Thyroid gland (tissue), 4 donors: ENCODE results near the gene ERAL1. TPM values are rescaled to one million over a fixed set of nuclear protein-coding genes. Genes with fewer than 3 reads are reported as not detected.

ENCODE experiments used
- DNase-seq, 2 donors: peaks; one replicate each; pipeline ENCODE4 v3.0.0-alpha.2; 2019
- H3K27ac ChIP-seq, 3 donors: fragments of 200-600 bp; sonication (generic); 1 replicate in 2 of 3; 2 replicates in 1 of 3; pipeline ENCODE4 v1.5.1; 2016 to 2019; ENCODE audit warnings: mild to moderate bottlenecking in 1 of 3, moderate library complexity in 1 of 3
- H3K27me3 ChIP-seq: fragments of 200-600 bp; sonication (generic); one replicate; pipeline ENCODE4 v1.5.1; 2019
- H3K36me3 ChIP-seq, 2 donors: fragments of 200-600 bp; sonication (generic); one replicate each; pipeline ENCODE4 v1.5.1; 2016 to 2019
- H3K4me1 ChIP-seq, 2 donors: fragments of 200-600 bp; sonication (generic); one replicate each; pipeline ENCODE4 v1.5.1; 2017 to 2019
- H3K4me3 ChIP-seq, 3 donors: fragments of 200-600 bp; sonication (generic); replicated peaks in 1 of 3; 1 replicate in 2 of 3; 2 replicates in 1 of 3; pipeline ENCODE4 v1.5.1; 2016; ENCODE audit warnings: mild to moderate bottlenecking in 1 of 3
- H3K9me3 ChIP-seq: fragments of 200-600 bp; sonication (generic); one replicate; pipeline ENCODE4 v1.5.1; 2017
- CTCF ChIP-seq, 6 experiments: fragments of 200-600 bp in 3 of 6; fragments of 450-650 bp in 3 of 6; sonication (generic) in 3 of 6; IDR thresholded peaks; one replicate each; pipeline ENCODE4 v1.5.1; 2016 to 2019; ENCODE audit warnings: antibody characterized with exemption in 6 of 6, mild to moderate bottlenecking in 2 of 6, inconsistent platforms in 1 of 6, moderate library complexity in 1 of 6
- POLR2A ChIP-seq, 2 donors: fragments of 450-650 bp; IDR thresholded peaks; one replicate each; pipeline ENCODE4 v1.6.1; 2017; ENCODE audit warnings: antibody characterized with exemption in 2 of 2, mild to moderate bottlenecking in 2 of 2, moderate library complexity in 1 of 2
- WGBS, 2 donors: methylation state at CpG; one replicate each; pipeline ENCODE4 v1.1.5; 2017; 5-methylcytosine and 5-hydroxymethylcytosine counted together
- intact Hi-C: fragments of 100-400 bp; cut with DNase I; formaldehyde crosslinking; loops from one replicate; pipeline ENCODE4 v1.15.1; 2023
- total RNA-seq, 4 donors: library from RNA; depleted of rRNA; stranded (reverse); fragments of >200 nt; gene quantifications; one replicate each; pipeline ENCODE4 v1.2.3, GENCODE V29; 2016

The ERAL1 gene
- total RNA-seq, 4 donors from 2014 or later, result 23.1 to 59.3 (median 41.2) TPM

GRCh38 chr17:28862561-28862960, 7.7 kb downstream of the ERAL1 start:
- no peak for TF ChIP-seq CTCF (IDR thresholded peaks at IDR 0.05)
- TF ChIP-seq POLR2A (IDR thresholded peaks at IDR 0.05), result no peak
- WGBS, 2 donors, result 94 to 98% methylated on average over 3 of the region's 3 CpGs
- Histone ChIP-seq H3K27ac (no peak overlapping the region), H3K27me3 (no peaks in the 10 kb centered on the region), H3K9me3 (no peaks in the 10 kb centered on the region), H3K4me1 (no peaks in the 10 kb centered on the region), H3K4me3 (no peak overlapping the region), H3K36me3 (peaks cover 17 to 18% of the 10 kb centered on the region in 2 donors)
- no peak for DNase-seq
- intact Hi-C loops, result no loop called here

DNA sequence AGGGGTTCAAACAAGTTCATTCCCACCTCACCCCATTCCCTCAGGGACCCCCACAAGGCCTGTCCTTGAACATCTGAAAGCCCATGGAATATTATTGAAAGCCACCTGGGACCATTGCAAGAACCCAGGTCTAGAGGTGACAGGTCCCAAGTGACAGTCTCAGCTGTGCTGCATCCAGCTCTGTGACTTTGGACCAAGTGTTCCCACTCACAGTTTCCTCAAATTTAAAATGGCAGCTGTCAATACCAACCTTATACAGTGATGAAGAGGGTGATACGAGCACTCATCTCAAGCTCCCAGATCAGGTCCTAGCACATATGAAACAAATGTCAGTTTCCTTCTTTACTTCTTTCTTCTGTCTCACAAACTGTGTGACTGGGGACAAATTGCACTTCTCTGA, 9.1 kb downstream of the ERAL1 start:
- no peak overlapping the region for H3K4me3 ChIP-seq
- no peak for TF ChIP-seq POLR2A (IDR thresholded peaks at IDR 0.05)
- TF ChIP-seq CTCF (IDR thresholded peaks at IDR 0.05), result no peak
- DNase-seq, result no peak
- no peak overlapping the region for H3K27ac ChIP-seq
- H3K27me3 ChIP-seq, result no peaks in the 10 kb centered on the region
- no peaks in the 10 kb centered on the region for H3K4me1 ChIP-seq
- 96 to 100% methylated on average over 1 of the region's 1 CpG for WGBS, 2 donors
- H3K9me3 ChIP-seq, result no peaks in the 10 kb centered on the region
- H3K36me3 ChIP-seq, result peaks cover 7 to 9% of the 10 kb centered on the region in 2 donors
- intact Hi-C loops, result no loop called here

DNA sequence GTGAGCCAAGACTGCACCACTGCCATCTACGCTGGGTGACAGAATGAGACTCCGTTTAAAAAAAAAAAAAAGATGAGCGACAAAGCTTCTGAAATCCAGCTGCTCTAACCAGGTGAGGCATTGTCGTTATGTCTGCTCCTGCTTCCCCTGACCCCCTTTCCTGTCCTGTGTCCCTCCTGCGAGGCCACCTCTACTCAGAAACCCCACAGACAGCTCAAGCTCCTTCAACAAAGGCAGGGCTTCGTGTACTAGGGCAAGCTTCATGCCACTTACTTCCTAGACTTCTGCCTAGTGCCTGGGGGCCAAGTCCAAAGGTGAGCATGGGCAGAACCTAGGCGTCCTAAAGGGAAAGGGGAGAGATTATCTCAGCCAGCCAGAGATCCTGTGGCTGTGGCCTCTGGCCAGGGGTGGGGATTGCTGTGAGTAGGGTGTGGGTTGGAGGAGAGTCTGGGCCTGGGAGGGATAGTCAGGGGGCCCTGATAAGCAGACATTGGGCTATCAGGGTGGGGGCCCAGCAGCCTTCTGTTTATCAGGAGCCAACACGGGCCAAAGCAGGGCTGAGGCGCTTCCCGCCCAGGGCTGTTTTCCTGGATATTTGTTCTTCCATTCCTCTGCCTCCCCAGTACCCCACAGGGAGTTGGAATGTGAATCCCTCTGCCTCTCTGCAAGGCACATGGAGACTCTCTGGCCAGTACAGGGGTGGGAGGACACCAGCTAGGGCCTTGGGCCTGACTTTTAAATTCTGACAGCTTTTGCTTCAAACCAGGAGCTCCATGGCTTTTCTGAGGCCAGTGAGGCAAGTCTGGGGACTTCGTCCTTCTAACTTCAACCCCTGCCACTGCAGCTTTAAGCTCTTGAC, 10.4 kb downstream of the ERAL1 start:
- TF ChIP-seq POLR2A (IDR thresholded peaks at IDR 0.05) (no peak), CTCF (IDR thresholded peaks at IDR 0.05) (no peak)
- intact Hi-C loops, result no loop called here
- peaks cover 5% of the 10 kb centered on the region in 2 donors for H3K36me3 ChIP-seq
- DNase-seq, result no peak
- H3K4me1 ChIP-seq, result no peaks in the 10 kb centered on the region
- no peaks in the 10 kb centered on the region for H3K27me3 ChIP-seq
- WGBS, 2 donors, result 77 to 85% methylated on average over 11 of the region's 11 CpGs
- H3K27ac ChIP-seq, result no peak overlapping the region
- H3K4me3 ChIP-seq, result no peak overlapping the region
- no peaks in the 10 kb centered on the region for H3K9me3 ChIP-seq

- WGBS, 2 donors, result 86 to 88% methylated on average over 13 of the region's 13 CpGs
- intact Hi-C loops, result no loop called here
- Histone ChIP-seq H3K27me3 (no peaks in the 10 kb centered on the region), H3K36me3 (no peaks in the 10 kb centered on the region), H3K4me3 (no peak overlapping the region), H3K27ac (no peak overlapping the region), H3K4me1 (no peaks in the 10 kb centered on the region), H3K9me3 (no peaks in the 10 kb centered on the region)
- no peak for DNase-seq
- no peak for TF ChIP-seq CTCF (IDR thresholded peaks at IDR 0.05)
- no peak for TF ChIP-seq POLR2A (IDR thresholded peaks at IDR 0.05)
Measured at GRCh38 chr17:28865946-28866752, 11.3 kb downstream of the ERAL1 start.

GRCh38 chr17:28867276-28867675, 12.5 kb downstream of the ERAL1 start:
- Histone ChIP-seq H3K4me1 (no peaks in the 10 kb centered on the region), H3K4me3 (no peak overlapping the region), H3K27ac (no peak overlapping the region), H3K9me3 (no peaks in the 10 kb centered on the region), H3K27me3 (no peaks in the 10 kb centered on the region), H3K36me3 (no peaks in the 10 kb centered on the region)
- intact Hi-C loops, result no loop called here
- TF ChIP-seq POLR2A (IDR thresholded peaks at IDR 0.05) (no peak), CTCF (IDR thresholded peaks at IDR 0.05) (no peak)
- DNase-seq, result no peak
- WGBS, 2 donors, result 85 to 86% methylated on average over 7 of the region's 7 CpGs
